Measurements from ENCODE around the gene CEP83. TPM values are rescaled to one million over a fixed set of nuclear protein-coding genes. Genes with fewer than 3 reads are reported as not detected.

The CEP83 gene
- total and polyA plus RNA-seq, 2 experiments from 2014 or later: 5.8 to 6.9 TPM

GRCh38 chr12:94445662-94446061 lies 14.0 kb downstream of the CEP83 start:
- peaks cover 69% of the 10 kb centered on the region for H3K79me2 ChIP-seq (ENCODE audit: insufficient read depth)
- no peaks in the 10 kb centered on the region; the same call in 1 of the 2 replicates for H3K36me3 ChIP-seq (ENCODE audit: low read depth)
- no peak overlapping the region for H3K4me2 ChIP-seq (ENCODE audit: unreplicated experiment)
- H3K9me2 ChIP-seq (ENCODE audit: insufficient read depth): no peaks in the 10 kb centered on the region
- H3K9me3 ChIP-seq (ENCODE audit: low read depth): no peaks in the 10 kb centered on the region
- no peaks in the 10 kb centered on the region for H4K20me1 ChIP-seq (ENCODE audit: insufficient read depth)
- 100% methylated on average over 1 of the region's 1 CpG for WGBS, 2 experiments (ENCODE audit: low coverage in 1 of 2, low lambda C conversion rate in 2 of 2, missing lambda C conversion rate in 2 of 2)
- in situ Hi-C loops (cut with MboI): no loop called here
- DNase-seq: no peak
- no peak overlapping the region for H3K4me3 ChIP-seq
- no peaks in the 10 kb centered on the region for H3F3A ChIP-seq (ENCODE audit: insufficient read depth)
- H3K4me1 ChIP-seq (ENCODE audit: insufficient read depth): no peaks in the 10 kb centered on the region
- H3K27me3 ChIP-seq (replicated peaks; ENCODE audit: insufficient read depth): no peaks in the 10 kb centered on the region
- no peak overlapping the region for H3K9ac ChIP-seq
- H3K27ac ChIP-seq: no peak overlapping the region
- TF ChIP-seq EZH2phosphoT487 (IDR thresholded peaks at IDR 0.05; ENCODE audit: insufficient read depth, low read depth): no peak
- no peak overlapping the region for H2AFZ ChIP-seq

- no peaks in the 10 kb centered on the region for H3F3A ChIP-seq (ENCODE audit: insufficient read depth)
- H3K4me2 ChIP-seq (ENCODE audit: unreplicated experiment): no peak overlapping the region
- no peaks in the 10 kb centered on the region for H3K36me3 ChIP-seq (ENCODE audit: low read depth)
- 0 out of 2 replicates have a peak, but pooled peaks cover 10% of the 10 kb centered on the region for H4K20me1 ChIP-seq (ENCODE audit: insufficient read depth)
- no peaks in the 10 kb centered on the region for H3K9me3 ChIP-seq (ENCODE audit: low read depth)
- H3K79me2 ChIP-seq (ENCODE audit: insufficient read depth): peaks cover 58% of the 10 kb centered on the region
- DNase-seq: no peak
- H3K27ac ChIP-seq: no peak overlapping the region
- no peak overlapping the region for H3K9ac ChIP-seq
- H3K4me3 ChIP-seq: no peak overlapping the region
- no peaks in the 10 kb centered on the region for H3K4me1 ChIP-seq (ENCODE audit: insufficient read depth)
- 95% methylated on average over 1 of the region's 1 CpG for WGBS, 2 experiments (ENCODE audit: low coverage in 1 of 2, low lambda C conversion rate in 2 of 2, missing lambda C conversion rate in 2 of 2)
- TF ChIP-seq EZH2phosphoT487 (IDR thresholded peaks at IDR 0.05; ENCODE audit: insufficient read depth, low read depth): no peak
- TF ChIP-seq EZH2 (IDR thresholded peaks at IDR 0.05; ENCODE audit: insufficient read depth, poor library complexity, severe bottlenecking): no peak
- H3K27me3 ChIP-seq (replicated peaks; ENCODE audit: insufficient read depth): no peaks in the 10 kb centered on the region
- no peak overlapping the region for H2AFZ ChIP-seq
- in situ Hi-C loops (cut with MboI): loop anchor here (10.0 kb wide), 1 partner anchor 293 kb away; the partner anchor contains the start of gene PLXNC1
- H3K9me2 ChIP-seq (ENCODE audit: insufficient read depth): no peaks in the 10 kb centered on the region
These were observed 22.4 kb downstream of the CEP83 start for GRCh38 chr12:94437303-94437702.

- 0 out of 2 replicates have a peak, but pooled peaks cover 10% of the 10 kb centered on the region for H4K20me1 ChIP-seq (ENCODE audit: insufficient read depth)
- 41 to 51% methylated on average over 5 of the region's 5 CpGs for WGBS, 2 experiments (ENCODE audit: low coverage in 1 of 2, low lambda C conversion rate in 2 of 2, missing lambda C conversion rate in 2 of 2)
- TF ChIP-seq EZH2 (IDR thresholded peaks at IDR 0.05; ENCODE audit: insufficient read depth, poor library complexity, severe bottlenecking) (no peak), EZH2phosphoT487 (IDR thresholded peaks at IDR 0.05; ENCODE audit: insufficient read depth, low read depth) (no peak)
- H3K9ac ChIP-seq: no peak overlapping the region
- H3K27ac ChIP-seq: no peak overlapping the region
- H3K4me2 ChIP-seq (ENCODE audit: unreplicated experiment): no peak overlapping the region
- H3K9me2 ChIP-seq (ENCODE audit: insufficient read depth): no peaks in the 10 kb centered on the region
- in situ Hi-C loops (cut with MboI): loop anchor here (10.0 kb wide), 1 partner anchor 291 kb away; the partner anchor contains the start of gene PLXNC1
- no peaks in the 10 kb centered on the region for H3K9me3 ChIP-seq (ENCODE audit: low read depth)
- H2AFZ ChIP-seq: 0 out of 2 replicates have a peak overlapping the region, but pooled peaks have one; percentile 8
- H3K4me1 ChIP-seq (ENCODE audit: insufficient read depth): no peaks in the 10 kb centered on the region
- no peak for DNase-seq
- no peaks in the 10 kb centered on the region for H3F3A ChIP-seq (ENCODE audit: insufficient read depth)
- no peak overlapping the region for H3K4me3 ChIP-seq
- peaks cover 63% of the 10 kb centered on the region for H3K79me2 ChIP-seq (ENCODE audit: insufficient read depth)
- H3K27me3 ChIP-seq (replicated peaks; ENCODE audit: insufficient read depth): no peaks in the 10 kb centered on the region
- no peaks in the 10 kb centered on the region for H3K36me3 ChIP-seq (ENCODE audit: low read depth)
These were observed 24.1 kb downstream of the CEP83 start for GRCh38 chr12:94435511-94435927.

- H2AFZ ChIP-seq: no peak overlapping the region
- H4K20me1 ChIP-seq (ENCODE audit: insufficient read depth): 0 out of 2 replicates have a peak, but pooled peaks cover 6% of the 10 kb centered on the region
- no peak overlapping the region for H3K9ac ChIP-seq
- H3K79me2 ChIP-seq (ENCODE audit: insufficient read depth): peaks cover 61% of the 10 kb centered on the region
- H3K9me3 ChIP-seq (ENCODE audit: low read depth): no peaks in the 10 kb centered on the region
- H3K9me2 ChIP-seq (ENCODE audit: insufficient read depth): no peaks in the 10 kb centered on the region
- H3K4me3 ChIP-seq: no peak overlapping the region
- TF ChIP-seq EZH2 (IDR thresholded peaks at IDR 0.05; ENCODE audit: insufficient read depth, poor library complexity, severe bottlenecking): no peak
- no peak for TF ChIP-seq EZH2phosphoT487 (IDR thresholded peaks at IDR 0.05; ENCODE audit: insufficient read depth, low read depth)
- H3K36me3 ChIP-seq (ENCODE audit: low read depth): no peaks in the 10 kb centered on the region
- no peaks in the 10 kb centered on the region for H3F3A ChIP-seq (ENCODE audit: insufficient read depth)
- DNase-seq: peak; percentile 20
- no peak overlapping the region for H3K4me2 ChIP-seq (ENCODE audit: unreplicated experiment)
- in situ Hi-C loops (cut with MboI): loop anchor here (10.0 kb wide), 1 partner anchor 289 kb away; the partner anchor contains the start of gene PLXNC1
- H3K27me3 ChIP-seq (replicated peaks; ENCODE audit: insufficient read depth): no peaks in the 10 kb centered on the region
- WGBS, 2 experiments (ENCODE audit: low coverage in 1 of 2, low lambda C conversion rate in 2 of 2, missing lambda C conversion rate in 2 of 2): 53 to 56% methylated on average over 3 of the region's 3 CpGs
- no peaks in the 10 kb centered on the region for H3K4me1 ChIP-seq (ENCODE audit: insufficient read depth)
- no peak overlapping the region for H3K27ac ChIP-seq
These were observed 25.5 kb downstream of the CEP83 start for GRCh38 chr12:94434171-94434570.
